Spleen (tissue), 11 donors: ENCODE measurements around the gene VEPH1. TPM values are rescaled to one million over a fixed set of nuclear protein-coding genes. Genes with fewer than 3 reads are reported as not detected.

ENCODE experiments used
- DNase-seq: peaks from one replicate; pipeline ENCODE4 v3.0.0-alpha.2; 2020
- H3K27ac ChIP-seq, 8 donors: fragments of 200-600 bp; sonication (generic) in 7 of 8; 1 replicate in 4 of 8; 2 replicates in 4 of 8; pipeline versions ENCODE4 v1.5.0 to v1.8.0; 2016 to 2021; ENCODE audit warnings: inconsistent platforms in 4 of 8, mild to moderate bottlenecking in 4 of 8, moderate library complexity in 1 of 8
- H3K27me3 ChIP-seq, 7 donors: fragments of 200-600 bp; sonication (generic) in 6 of 7; replicated peaks in 1 of 7; 1 replicate in 4 of 7; 2 replicates in 3 of 7; pipeline versions ENCODE4 v1.5.0 to v1.8.0; 2016 to 2021; ENCODE audit warnings: inconsistent platforms in 3 of 7, mild to moderate bottlenecking in 1 of 7
- H3K36me3 ChIP-seq, 6 donors: fragments of 200-600 bp; sonication (generic) in 5 of 6; 1 replicate in 4 of 6; 2 replicates in 2 of 6; pipeline versions ENCODE4 v1.5.0 to v1.8.0; 2016 to 2021; ENCODE audit warnings: inconsistent platforms in 2 of 6
- H3K4me1 ChIP-seq, 6 donors: fragments of 200-600 bp; sonication (generic) in 5 of 6; 1 replicate in 3 of 6; 2 replicates in 3 of 6; pipeline versions ENCODE4 v1.5.0 to v1.8.0; 2016 to 2021; ENCODE audit warnings: inconsistent platforms in 3 of 6
- H3K4me3 ChIP-seq, 8 donors: fragments of 200-600 bp; sonication (generic) in 7 of 8; 1 replicate in 4 of 8; 2 replicates in 4 of 8; pipeline versions ENCODE4 v1.5.0 to v1.8.0; 2016 to 2021; ENCODE audit warnings: inconsistent platforms in 4 of 8, mild to moderate bottlenecking in 4 of 8, moderate library complexity in 2 of 8
- H3K9me3 ChIP-seq, 8 donors: fragments of 200-600 bp; sonication (generic) in 7 of 8; 1 replicate in 4 of 8; 2 replicates in 4 of 8; pipeline versions ENCODE4 v1.5.0 to v1.8.0; 2016 to 2021; ENCODE audit warnings: inconsistent platforms in 4 of 8
- CTCF ChIP-seq, 11 experiments: fragments of 200-600 bp in 7 of 11; fragments of 450-650 bp in 4 of 11; sonication (generic) in 4 of 11; IDR thresholded peaks in 8 of 11; conservative IDR thresholded peaks in 3 of 11; 1 replicate in 7 of 11; 2 replicates in 4 of 11; pipeline versions ENCODE4 v1.4.0 to v1.8.0; 2016 to 2021; ENCODE audit warnings: antibody characterized with exemption in 11 of 11, inconsistent platforms in 4 of 11, mild to moderate bottlenecking in 1 of 11
- POLR2A ChIP-seq, 3 donors: fragments of 450-650 bp; IDR thresholded peaks; one replicate each; pipeline ENCODE4 v1.5.1; 2017; ENCODE audit warnings: antibody characterized with exemption in 3 of 3, mild to moderate bottlenecking in 1 of 3
- POLR2AphosphoS5 ChIP-seq, 3 donors: sonication (generic); formaldehyde crosslinking; IDR thresholded peaks; one replicate each; pipeline ENCODE4 v1.5.1; 2017; ENCODE audit warnings: antibody characterized with exemption in 3 of 3
- WGBS, 5 donors: extraction: QIAGEN DNeasy Blood & Tissue Kit in 3 of 5; methylation state at CpG; one replicate each; pipeline versions ENCODE4 v1.1.5 to v1.1.7; 2013 to 2018; 5-methylcytosine and 5-hydroxymethylcytosine counted together
- intact Hi-C: fragments of 100-400 bp; cut with DNase I; formaldehyde crosslinking; loops from one replicate; pipeline ENCODE4 v1.15.0; 2023; ENCODE audit warnings: low total_unique reads
- polyA plus RNA-seq, 3 donors: library from polyadenylated mRNA; stranded (reverse); fragments of 200-250 nt; gene quantifications; one replicate each; pipeline ENCODE4 v1.2.1, GENCODE V29; 2013
- total RNA-seq, 7 donors: library from RNA; depleted of rRNA in 3 of 7; stranded (reverse); fragments of >200 nt in 3 of 7; fragmentation: NEBNext Ultra II Directional in 4 of 7; extraction: Animal tissue kit (Norgen Biotek cat#: 25700) in 4 of 7; gene quantifications; one replicate each; pipeline versions ENCODE4 v1.1.0 to v1.2.1, GENCODE V29; 2016 to 2021
- donor health status: healthy with polysubstance abuse.
- donor health status: DM: no; HTN: no; CAD: no; lungs with moderate emphysema.
- donor health status: DM: no; HTN: no; CAD: no.
- donor health status: Bipolar disorder and iron deficiency.
- donor health status: healthy.
- donor health status: DM: no; HTN: no; CAD: no.
- donor health status: DM: yes; HTN: yes; CAD: no.

VEPH1 gene
- total and polyA plus RNA-seq, 10 donors, result 0.26 to 19.6 (median 5.8) TPM

GRCh38 chr3:157436583-157437291, 66.5 kb downstream of the VEPH1 start, which contains the start of gene PTX3:
Gene PTX3 (plus strand): TSS chr3:157436850. CDS start chr3:157436934, 84 bp downstream.
- no peak for TF ChIP-seq CTCF (IDR thresholded peaks at IDR 0.05 in 8 of 11, conservative IDR thresholded peaks at IDR 0.05 in 3 of 11)
- no peak for TF ChIP-seq POLR2A (IDR thresholded peaks at IDR 0.05)
- peak in 2 of 3 donors; percentile 37 to 85 for TF ChIP-seq POLR2AphosphoS5 (IDR thresholded peaks at IDR 0.05)
- peak within 1 kb of the TSS; percentile 24 to 73 (median 56) for H3K4me3 ChIP-seq
- DNase-seq, result no peak
- H3K27ac ChIP-seq, result peak within 1 kb of the TSS; percentile 38 to 87 (median 83)
- no peaks in the 10 kb centered on the region for H3K36me3 ChIP-seq
- peaks cover 0 to 41% (median 11%) of the 10 kb centered on the region in 7 donors for H3K27me3 ChIP-seq
- peaks cover 0 to 42% (median 18%) of the 10 kb centered on the region in 6 donors for H3K4me1 ChIP-seq
- intact Hi-C loops, result no loop called here
- H3K9me3 ChIP-seq, result no peaks in the 10 kb centered on the region
- WGBS, 5 donors, result 1 to 4% (median 2%) methylated on average over 15 of the region's 15 CpGs

- 46 to 56% (median 47%) methylated on average over 2 of the region's 2 CpGs for WGBS, 5 donors
- Histone ChIP-seq H3K4me3 (no peak overlapping the region), H3K4me1 (peaks cover 0 to 14% (median 0%) of the 10 kb centered on the region in 6 donors), H3K27me3 (no peaks in the 10 kb centered on the region), H3K9me3 (peaks cover 0 to 12% (median 3%) of the 10 kb centered on the region in 8 donors), H3K36me3 (no peaks in the 10 kb centered on the region), H3K27ac (no peak overlapping the region)
- intact Hi-C loops, result no loop called here
- TF ChIP-seq POLR2AphosphoS5 (IDR thresholded peaks at IDR 0.05) (no peak), CTCF (IDR thresholded peaks at IDR 0.05 in 8 of 11, conservative IDR thresholded peaks at IDR 0.05 in 3 of 11) (no peak), POLR2A (IDR thresholded peaks at IDR 0.05) (no peak)
- DNase-seq, result no peak
Measured at GRCh38 chr3:157429708-157430107, 73.5 kb downstream of the VEPH1 start.

- Histone ChIP-seq H3K36me3 (no peaks in the 10 kb centered on the region), H3K9me3 (peaks cover 0 to 14% (median 3%) of the 10 kb centered on the region in 8 donors), H3K4me3 (no peak overlapping the region), H3K4me1 (peaks cover 0 to 14% (median 0%) of the 10 kb centered on the region in 6 donors), H3K27me3 (no peaks in the 10 kb centered on the region), H3K27ac (no peak overlapping the region)
- no peak for TF ChIP-seq CTCF (IDR thresholded peaks at IDR 0.05 in 8 of 11, conservative IDR thresholded peaks at IDR 0.05 in 3 of 11)
- TF ChIP-seq POLR2A (IDR thresholded peaks at IDR 0.05), result no peak
- DNase-seq, result no peak
- WGBS, 5 donors, result 28 to 59% (median 44%) methylated on average over 1 of the region's 1 CpG
- intact Hi-C loops, result no loop called here
Measured at GRCh38 chr3:157428853-157429252, 74.4 kb downstream of the VEPH1 start.

- no peaks in the 10 kb centered on the region for H3K36me3 ChIP-seq
- no peak overlapping the region for H3K4me3 ChIP-seq
- intact Hi-C loops, result no loop called here
- H3K27ac ChIP-seq, result no peak overlapping the region
- peaks cover 0 to 14% (median 0%) of the 10 kb centered on the region in 6 donors for H3K4me1 ChIP-seq
- no peak for DNase-seq
- TF ChIP-seq POLR2AphosphoS5 (IDR thresholded peaks at IDR 0.05) (no peak), CTCF (IDR thresholded peaks at IDR 0.05 in 8 of 11, conservative IDR thresholded peaks at IDR 0.05 in 3 of 11) (no peak), POLR2A (IDR thresholded peaks at IDR 0.05) (no peak)
- 66 to 88% (median 77%) methylated on average over 4 of the region's 4 CpGs for WGBS, 5 donors
- no peaks in the 10 kb centered on the region for H3K27me3 ChIP-seq
- peaks cover 0 to 14% (median 3%) of the 10 kb centered on the region in 8 donors for H3K9me3 ChIP-seq
Measured at GRCh38 chr3:157427901-157428300, 75.3 kb downstream of the VEPH1 start.
